ENCODE results near the gene SLC8A3. TPM values are rescaled to one million over a fixed set of nuclear protein-coding genes. Genes with fewer than 3 reads are reported as not detected.

Gene SLC8A3
- total and polyA plus RNA-seq, 2 of the 13 experiments (the other 11 are each of a cell fraction or from before 2014, with no cell fraction given), result 0.01 to 0.02 TPM

DNA sequence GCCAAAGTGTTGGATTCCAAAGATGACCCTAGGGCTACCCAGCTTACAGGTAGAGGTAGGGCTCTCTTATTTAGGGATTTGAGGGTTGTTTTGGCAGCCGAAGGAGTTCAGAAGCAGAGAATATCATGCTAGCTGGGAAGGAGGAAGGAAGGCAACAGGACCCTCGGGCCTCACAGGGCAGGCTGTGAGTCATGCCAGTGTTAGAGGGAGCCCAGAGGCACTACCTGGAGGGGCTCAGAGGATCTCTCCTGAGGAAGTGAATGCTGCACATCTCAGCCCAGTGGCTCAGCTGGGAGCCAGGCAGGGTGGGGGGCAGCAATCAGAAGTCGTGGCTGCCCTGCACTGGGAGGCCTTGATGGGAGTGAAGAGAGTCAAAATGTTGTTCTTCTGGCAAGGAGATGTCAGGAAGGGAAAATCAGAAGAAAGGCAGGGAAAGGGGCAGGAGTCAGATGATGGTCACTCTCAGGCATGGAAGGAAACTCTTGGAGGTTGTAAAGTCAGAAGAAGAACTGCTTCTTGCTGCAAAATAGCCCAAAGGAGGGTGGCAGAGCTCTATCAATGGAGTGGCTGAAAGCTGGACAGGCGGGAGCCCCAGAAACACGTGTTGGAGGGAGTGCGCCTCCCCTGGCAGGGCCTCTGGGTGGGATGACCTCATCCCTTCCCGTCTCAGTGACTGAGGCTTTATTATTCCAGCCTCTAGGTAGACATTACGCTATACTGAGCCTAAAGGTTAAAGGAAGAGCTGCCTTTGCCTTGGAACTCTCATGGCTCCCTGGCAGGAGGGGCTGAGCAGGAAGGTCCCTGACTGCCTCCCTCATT is 168.2 kb downstream of the SLC8A3 start:
- no peak for DNase-seq (ENCODE audit: low spot score)
- WGBS (ENCODE audit: low lambda C conversion rate), result 86% methylated on average over 5 of the region's 8 CpGs
- no peak overlapping the region for H3K9ac ChIP-seq (ENCODE audit: insufficient read depth, low read depth, low read length)
- peaks cover 15 to 32% of the 10 kb centered on the region in 2 experiments for H3K36me3 ChIP-seq (replicated peaks in 1 of 2; ENCODE audit: control insufficient read depth in 1 of 2, insufficient read depth in 2 of 2, low read length in 2 of 2)
- no peak overlapping the region for H3K4me2 ChIP-seq (ENCODE audit: low read depth, low read length)
- ATAC-seq, result no peak; the same call in 2 of the 3 replicates
- H3K27ac ChIP-seq (ENCODE audit: extremely low read length, insufficient read depth, low read length), result no peak overlapping the region
- H3K27me3 ChIP-seq (ENCODE audit: control insufficient read depth in 1 of 2, insufficient read depth in 2 of 2, low read length in 2 of 2), result no peaks in the 10 kb centered on the region
- no peak for FAIRE-seq
- ChIA-PET CTCF (ENCODE audit: low intra/inter-chr PET ratio, low total read pairs) (no interaction called here), POLR2A (no interaction called here)
- H3K4me3 ChIP-seq (replicated peaks in 1 of 3; ENCODE audit: insufficient read depth in 1 of 3, low read depth in 2 of 3, low read length in 3 of 3), result no peak overlapping the region
- TF ChIP-seq ATF7 (IDR thresholded peaks at IDR 0.05) (0 out of 2 replicates have a peak, but pooled peaks have one; percentile 30), ATF7 (CRISPR knock-in tag; IDR thresholded peaks at IDR 0.05) (no peak)
- TF ChIP-seq, protein P1, sequence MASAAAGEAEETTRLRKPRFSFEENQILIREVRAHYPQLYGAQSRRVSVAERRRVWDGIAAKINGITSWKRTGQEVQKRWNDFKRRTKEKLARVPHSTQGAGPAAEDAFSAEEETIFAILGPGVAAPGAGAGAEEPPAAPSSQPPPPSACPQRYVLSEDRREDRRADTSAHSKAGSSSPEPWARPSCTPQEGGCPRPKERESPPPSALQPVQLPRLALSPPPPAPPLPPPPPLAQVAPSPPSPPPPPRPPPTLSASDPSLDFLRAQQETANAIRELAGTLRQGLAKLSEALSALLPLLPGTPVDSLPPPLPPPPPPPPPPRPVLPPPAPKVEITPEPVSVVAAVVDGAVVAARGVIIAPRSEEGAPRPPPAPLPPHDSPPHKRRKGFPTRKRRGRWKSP (CRISPR knock-in tag; IDR thresholded peaks at IDR 0.05), result no peak
- no peaks in the 10 kb centered on the region for H3K79me2 ChIP-seq (ENCODE audit: insufficient read depth, low read length)
- H3K4me1 ChIP-seq (ENCODE audit: insufficient read depth, low read length), result no peaks in the 10 kb centered on the region
- in situ Hi-C loops (cut with HindIII; ENCODE audit: extremely low pct_ligation_motif_present, low pct_unique_long_range_greater_than_20kb) (loop anchor here (25.0 kb wide), 1 partner anchor 433 kb away; no protein-coding TSS in a partner anchor), intact Hi-C loops (cut with micrococcal nuclease; ENCODE audit: unreplicated experiment) (no loop called here)
- no peaks in the 10 kb centered on the region for H3K9me3 ChIP-seq (ENCODE audit: low read length)
- H4K20me1 ChIP-seq (ENCODE audit: insufficient read depth, low read length), result no peaks in the 10 kb centered on the region
- BruUV-seq (replicated peaks), result no TSS peak
- no peak overlapping the region for H2AFZ ChIP-seq (ENCODE audit: low read length)

DNA sequence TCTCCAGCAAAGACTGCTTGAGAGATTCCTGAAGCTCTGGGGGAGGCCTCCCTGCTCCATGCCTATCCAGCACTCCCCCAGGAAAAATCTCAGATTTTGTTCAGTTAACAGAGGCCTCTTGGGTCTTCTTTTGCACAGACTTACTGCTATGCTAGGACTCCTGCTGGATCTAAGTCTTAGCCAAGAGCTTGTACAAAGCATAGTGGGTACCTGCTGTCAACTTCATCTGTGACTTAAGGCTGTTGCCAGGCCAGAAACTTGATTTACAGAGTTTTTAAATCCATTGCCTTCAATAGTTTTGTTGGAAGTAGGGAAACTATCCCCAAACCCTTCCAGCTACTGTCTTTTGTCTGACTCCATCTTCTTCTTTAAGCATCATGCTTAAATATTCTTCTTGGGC is 169.1 kb downstream of the SLC8A3 start:
- in situ Hi-C loops (cut with HindIII; ENCODE audit: extremely low pct_ligation_motif_present, low pct_unique_long_range_greater_than_20kb), result loop anchor here (25.0 kb wide), 1 partner anchor 432 kb away; no protein-coding TSS in a partner anchor
- no peak for DNase-seq (ENCODE audit: low spot score)
- Histone ChIP-seq H3K4me3 (replicated peaks in 1 of 3; ENCODE audit: insufficient read depth in 1 of 3, low read depth in 2 of 3, low read length in 3 of 3) (no peak overlapping the region), H3K36me3 (replicated peaks in 1 of 2; ENCODE audit: control insufficient read depth in 1 of 2, insufficient read depth in 2 of 2, low read length in 2 of 2) (peaks cover 18 to 40% of the 10 kb centered on the region in 2 experiments), H3K9ac (ENCODE audit: insufficient read depth, low read depth, low read length) (no peak overlapping the region), H3K9me3 (ENCODE audit: low read length) (no peaks in the 10 kb centered on the region), H3K4me1 (ENCODE audit: insufficient read depth, low read length) (no peaks in the 10 kb centered on the region), H3K4me2 (ENCODE audit: low read depth, low read length) (no peak overlapping the region), H3K27ac (ENCODE audit: extremely low read length, insufficient read depth, low read length) (no peak overlapping the region), H3K27me3 (ENCODE audit: control insufficient read depth in 1 of 2, insufficient read depth in 2 of 2, low read length in 2 of 2) (no peaks in the 10 kb centered on the region), H3K79me2 (ENCODE audit: insufficient read depth, low read length) (no peaks in the 10 kb centered on the region), H2AFZ (ENCODE audit: low read length) (no peak overlapping the region), H4K20me1 (ENCODE audit: insufficient read depth, low read length) (no peaks in the 10 kb centered on the region)
- no peak for ATAC-seq
- no peak for FAIRE-seq
- BruUV-seq (replicated peaks), result no TSS peak
- intact Hi-C loops (cut with micrococcal nuclease; ENCODE audit: unreplicated experiment), result no loop called here
- POLR2A ChIA-PET, result no interaction called here
- CTCF ChIA-PET (ENCODE audit: low intra/inter-chr PET ratio, low total read pairs), result no interaction called here
- TF ChIP-seq ZNF225 (CRISPR knock-in tag; IDR thresholded peaks at IDR 0.05) (no peak), ZSCAN29 (CRISPR knock-in tag; conservative IDR thresholded peaks at IDR 0.05) (no peak), HIC2 (CRISPR knock-in tag; IDR thresholded peaks at IDR 0.05; ENCODE audit: low read depth) (no peak)
